GM19099 (cell line): ENCODE data around the gene TBC1D22A.

Source experiments
- POLR2A ChIP-seq: IDR thresholded peaks from 3 replicates; pipeline ENCODE4 v1.6.1; 2011; ENCODE audit warnings: low read depth; ENCODE audit not compliant: insufficient read length; ENCODE audit errors: extremely low read depth

TBC1D22A gene

GRCh38 chr22:46755525-46755924, 6.9 kb upstream of the TBC1D22A start:
- no peak for TF ChIP-seq POLR2A

- no peak for TF ChIP-seq POLR2A
Observed at GRCh38 chr22:46756097-46756496, 6.4 kb upstream of the TBC1D22A start.

- no peak for TF ChIP-seq POLR2A
Observed at GRCh38 chr22:46757104-46757503, 5.3 kb upstream of the TBC1D22A start.

GRCh38 chr22:46758121-46758520, 4.3 kb upstream of the TBC1D22A start:
- TF ChIP-seq POLR2A = no peak

- no peak for TF ChIP-seq POLR2A
Observed at GRCh38 chr22:46758867-46759290, 3.6 kb upstream of the TBC1D22A start.

- no peak for TF ChIP-seq POLR2A
Observed at GRCh38 chr22:46761017-46761416, 1.4 kb upstream of the TBC1D22A start.

GRCh38 chr22:46761539-46762237, 762 bp upstream of the TBC1D22A start:
- TF ChIP-seq POLR2A = no peak

- TF ChIP-seq POLR2A = no peak
Observed at GRCh38 chr22:46763051-46763705, 728 bp downstream of the TBC1D22A start.

- TF ChIP-seq POLR2A = no peak
Observed at GRCh38 chr22:46764140-46764680, 1.8 kb downstream of the TBC1D22A start.

GRCh38 chr22:46764779-46765485, 2.5 kb downstream of the TBC1D22A start:
- no peak for TF ChIP-seq POLR2A

GRCh38 chr22:46766611-46767010, 4.2 kb downstream of the TBC1D22A start:
- no peak for TF ChIP-seq POLR2A

- no peak for TF ChIP-seq POLR2A
Observed at GRCh38 chr22:46767249-46767985, 5.0 kb downstream of the TBC1D22A start.

- no peak for TF ChIP-seq POLR2A
Observed at GRCh38 chr22:46769191-46769675, 6.8 kb downstream of the TBC1D22A start.

GRCh38 chr22:46769706-46770105, 7.3 kb downstream of the TBC1D22A start:
- no peak for TF ChIP-seq POLR2A
